T-helper 1 cell treated with Interleukin-12 subunit alpha and Interleukin-12 subunit beta and Interleukin-4 antibody, amounts not matched to agents 30 μg/mL and 1 μg/mL, for 36 hours (primary cell): ENCODE results near the gene STAM2.
"Not testable (repeated sequence)": the region's sequence is repeated elsewhere in the genome, so short reads cannot be mapped to it uniquely, and the experiment has no call there.

Experiments used
- H3K27ac Mint-ChIP-seq: one replicate; pipeline ENCODE4 v1.8.0; 2021; ENCODE audit warnings: mild to moderate bottlenecking, mixed read lengths
- H3K27me3 Mint-ChIP-seq: one replicate; pipeline ENCODE4 v1.8.0; 2021; ENCODE audit warnings: low read depth, mixed read lengths
- H3K36me3 Mint-ChIP-seq: one replicate; pipeline ENCODE4 v1.8.0; 2021; ENCODE audit warnings: low read depth, mixed read lengths
- H3K4me1 Mint-ChIP-seq: one replicate; pipeline ENCODE4 v1.8.0; 2021; ENCODE audit warnings: low read depth, mixed read lengths
- H3K4me3 Mint-ChIP-seq: one replicate; pipeline ENCODE4 v1.8.0; 2021; ENCODE audit warnings: mild to moderate bottlenecking, moderate library complexity, mixed read lengths
- H3K9me3 Mint-ChIP-seq: one replicate; pipeline ENCODE4 v1.8.0; 2021; ENCODE audit warnings: mixed read lengths

STAM2 gene

DNA sequence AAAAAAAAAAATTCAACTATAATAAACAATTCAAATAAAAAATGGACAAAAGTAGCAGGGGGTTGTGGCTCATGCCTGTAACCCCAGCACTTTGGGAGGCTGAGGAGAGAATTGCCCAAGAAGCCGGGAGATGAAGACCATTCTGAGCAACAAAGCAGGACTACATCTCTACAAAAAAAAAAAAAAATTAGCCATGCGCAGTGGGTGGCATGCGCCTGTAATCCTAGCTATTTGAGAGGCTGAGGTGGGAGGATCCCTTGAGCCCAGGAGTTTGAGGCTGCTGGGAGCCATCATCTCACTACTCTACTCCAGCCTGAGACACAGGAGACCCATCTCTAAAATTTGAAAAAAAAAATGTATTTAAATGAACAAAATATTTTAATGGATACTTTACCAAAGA lies 72.3 kb downstream of the STAM2 start:
- no peaks in the 10 kb centered on the region for H3K36me3 Mint-ChIP-seq
- H3K27me3 Mint-ChIP-seq, result peaks cover 28% of the 10 kb centered on the region
- H3K4me3 Mint-ChIP-seq, result no peak overlapping the region
- no peak overlapping the region for H3K27ac Mint-ChIP-seq
- peaks cover 7% of the 10 kb centered on the region for H3K4me1 Mint-ChIP-seq
- no peaks in the 10 kb centered on the region for H3K9me3 Mint-ChIP-seq

DNA sequence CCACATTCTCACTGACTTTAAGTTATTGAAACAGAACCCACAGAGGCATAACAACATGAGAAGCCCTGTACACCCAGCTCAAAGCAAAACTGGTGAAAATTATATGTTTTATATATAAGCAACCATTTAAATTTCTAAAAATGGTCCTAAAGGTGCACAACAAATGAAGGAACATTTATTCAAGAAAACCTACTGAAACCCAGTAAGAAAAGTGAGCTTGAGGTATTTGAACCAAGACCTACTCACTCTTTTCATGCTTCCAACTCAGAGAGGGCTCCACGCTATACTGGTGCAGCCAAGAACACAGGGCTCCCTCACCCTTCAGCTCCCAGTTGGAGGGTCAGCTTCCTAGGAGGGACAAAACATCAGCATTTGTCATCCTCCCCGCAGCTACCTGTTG lies 74.6 kb downstream of the STAM2 start:
- peaks cover 16% of the 10 kb centered on the region for H3K4me1 Mint-ChIP-seq
- H3K36me3 Mint-ChIP-seq, result no peaks in the 10 kb centered on the region
- no peak overlapping the region for H3K27ac Mint-ChIP-seq
- H3K4me3 Mint-ChIP-seq, result no peak overlapping the region
- peaks cover 47% of the 10 kb centered on the region for H3K27me3 Mint-ChIP-seq
- no peaks in the 10 kb centered on the region for H3K9me3 Mint-ChIP-seq

DNA sequence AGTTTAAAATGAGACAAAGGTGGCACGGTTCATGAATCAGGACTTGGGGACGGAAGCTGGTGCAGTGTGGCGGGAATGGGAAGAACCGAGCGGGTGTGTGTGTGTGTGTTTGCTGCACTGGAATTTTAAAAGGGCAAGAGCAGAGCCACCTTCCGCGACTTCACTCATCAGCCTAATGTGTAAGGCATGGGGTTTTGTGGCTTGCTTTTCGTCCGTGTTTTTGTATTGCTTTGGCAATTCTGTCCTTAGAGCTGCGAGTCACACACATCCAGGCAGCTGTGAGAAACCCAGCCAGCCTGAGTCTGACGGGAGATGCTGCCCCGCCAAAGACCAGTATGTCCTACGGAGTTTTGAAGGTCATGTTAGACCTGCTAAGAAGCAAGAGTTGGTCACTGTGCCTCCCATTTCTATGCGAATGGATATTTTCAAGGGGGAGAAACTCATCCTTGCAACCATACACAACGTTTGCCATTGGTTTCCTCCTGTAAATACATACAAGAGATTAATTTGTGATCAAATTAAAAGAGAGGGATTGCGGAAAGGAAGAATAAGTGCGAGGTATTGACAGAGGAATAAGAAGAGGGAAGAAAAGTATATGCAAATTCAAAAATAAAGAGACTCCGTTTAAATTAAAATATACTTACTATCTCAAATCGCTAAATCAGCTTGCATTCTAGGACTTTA lies 76.1 kb downstream of the STAM2 start:
- H3K9me3 Mint-ChIP-seq, result no peaks in the 10 kb centered on the region

DNA sequence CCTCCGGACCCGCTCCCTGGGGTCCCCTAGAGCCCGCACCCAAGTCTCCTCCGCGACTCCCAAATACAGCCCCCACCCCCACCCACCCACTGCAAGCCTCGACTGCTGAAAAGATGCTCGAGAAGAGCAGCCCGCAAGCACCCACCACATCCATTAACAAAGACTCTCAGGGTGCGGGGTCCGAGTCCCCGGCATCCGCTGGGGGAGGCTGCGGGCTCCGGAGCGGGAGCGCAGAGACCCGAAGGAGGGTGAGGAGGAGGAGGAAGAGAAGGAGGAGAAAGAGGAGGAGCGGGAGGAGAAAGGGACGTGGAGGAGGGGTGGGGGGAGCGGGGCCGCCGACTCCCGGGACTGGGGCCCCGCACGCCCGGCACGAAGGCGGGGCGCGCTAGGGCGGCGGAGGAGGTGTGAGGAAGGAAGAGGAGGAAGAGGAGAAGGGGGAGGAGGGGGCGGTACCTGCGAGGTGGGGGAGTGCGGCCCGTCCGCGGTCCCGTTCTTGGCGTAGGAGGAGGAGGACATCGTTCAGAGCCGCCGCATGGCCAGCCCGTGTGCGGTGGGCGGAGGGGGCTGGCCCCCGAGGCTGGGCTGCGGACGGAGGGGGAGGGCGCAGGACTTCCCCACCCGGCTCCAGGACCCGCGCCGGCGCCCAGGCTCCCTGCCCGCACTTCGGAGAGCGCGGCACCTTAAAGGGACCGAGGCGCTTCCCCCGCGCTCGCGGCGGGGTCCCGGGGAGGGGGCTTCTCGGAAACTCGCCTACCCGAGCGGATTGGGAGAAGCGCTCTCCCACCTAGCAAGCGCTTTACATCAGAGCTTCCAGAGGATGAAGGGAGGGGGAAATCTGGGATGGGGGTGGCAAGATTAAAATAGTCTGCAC lies 76.8 kb downstream of the STAM2 start, which contains the start of gene CACNB4:
Gene CACNB4 (minus strand): TSS at position 549 of the 871 bp plus-strand sequence.
- Mint-ChIP-seq H3K27ac (no peak within 1 kb of the TSS), H3K36me3 (no peaks in the 10 kb centered on the region), H3K27me3 (peaks cover 62% of the 10 kb centered on the region), H3K4me3 (peak within 1 kb of the TSS; percentile 84), H3K9me3 (no peaks in the 10 kb centered on the region), H3K4me1 (peaks cover 16% of the 10 kb centered on the region)

More for the DNA sequence above, 76.1 kb downstream of the STAM2 start:
- H3K4me3 Mint-ChIP-seq, result peak overlapping the region; percentile 84
- H3K27me3 Mint-ChIP-seq, result peaks cover 56% of the 10 kb centered on the region
- peaks cover 16% of the 10 kb centered on the region for H3K4me1 Mint-ChIP-seq
- H3K27ac Mint-ChIP-seq, result no peak overlapping the region
- no peaks in the 10 kb centered on the region for H3K36me3 Mint-ChIP-seq

DNA sequence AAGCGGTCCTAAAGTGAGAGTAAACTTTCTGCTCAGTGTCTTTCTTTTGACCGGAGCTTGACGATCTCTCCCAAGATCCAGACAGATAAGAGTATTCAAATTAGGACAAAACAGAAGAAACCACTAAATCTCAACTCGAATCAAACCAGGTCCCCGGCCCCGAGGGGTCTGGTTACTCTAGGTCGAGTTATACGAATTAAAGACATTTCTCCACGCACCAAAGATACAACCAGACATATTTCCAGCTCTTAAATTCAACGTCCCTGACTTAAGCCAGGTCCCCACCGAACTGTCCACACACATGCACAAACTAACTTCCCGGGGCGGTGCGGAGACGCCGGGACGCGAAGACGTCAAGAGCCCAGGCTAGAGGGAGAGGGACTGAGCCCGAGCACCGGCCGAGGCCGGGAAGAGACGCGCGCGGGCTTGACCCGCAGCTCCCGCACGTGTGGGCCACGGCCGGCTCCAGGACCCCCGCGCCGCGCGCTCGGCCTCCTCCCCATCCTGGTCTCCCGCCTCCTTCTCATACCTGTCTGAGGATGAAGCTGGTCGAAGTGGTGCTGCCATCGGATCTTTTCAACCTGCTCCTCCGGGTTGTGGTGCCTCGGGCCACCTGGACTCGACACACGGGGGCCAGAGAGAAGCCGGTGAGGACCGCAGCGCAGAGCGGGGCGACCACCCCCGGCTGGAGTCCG lies 77.6 kb downstream of the STAM2 start:
- Mint-ChIP-seq H3K27me3 (peaks cover 62% of the 10 kb centered on the region), H3K4me1 (peaks cover 16% of the 10 kb centered on the region), H3K9me3 (no peaks in the 10 kb centered on the region), H3K36me3 (no peaks in the 10 kb centered on the region), H3K27ac (no peak overlapping the region), H3K4me3 (peak overlapping the region; percentile 73)

DNA sequence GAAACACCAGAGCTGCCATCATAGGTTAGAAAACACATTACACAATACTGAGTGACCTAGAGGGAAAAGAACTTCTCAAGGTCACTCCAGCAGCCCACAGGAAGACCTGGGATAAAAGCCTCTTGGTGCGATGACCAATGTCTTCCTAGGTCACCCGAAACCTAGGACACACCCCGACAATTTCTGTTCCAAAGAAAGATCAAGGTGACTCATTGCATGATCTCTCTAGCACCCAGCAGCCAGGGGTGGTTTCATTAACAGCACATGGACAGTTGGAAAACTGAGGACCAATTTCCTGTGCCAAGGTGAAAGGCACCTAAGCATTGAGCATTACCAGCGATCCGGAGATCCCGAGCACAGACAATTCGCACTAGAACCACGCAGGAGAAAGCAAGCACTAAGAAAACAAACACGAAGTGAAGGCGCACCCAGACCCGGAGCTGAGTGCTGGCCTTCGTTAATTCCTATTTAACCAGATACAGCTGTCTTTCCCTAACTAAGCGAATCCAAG lies 78.2 kb downstream of the STAM2 start:
- Mint-ChIP-seq H3K27me3 (peaks cover 57% of the 10 kb centered on the region), H3K9me3 (no peaks in the 10 kb centered on the region), H3K4me1 (peaks cover 16% of the 10 kb centered on the region), H3K27ac (no peak overlapping the region), H3K4me3 (peak overlapping the region; percentile 73), H3K36me3 (no peaks in the 10 kb centered on the region)

DNA sequence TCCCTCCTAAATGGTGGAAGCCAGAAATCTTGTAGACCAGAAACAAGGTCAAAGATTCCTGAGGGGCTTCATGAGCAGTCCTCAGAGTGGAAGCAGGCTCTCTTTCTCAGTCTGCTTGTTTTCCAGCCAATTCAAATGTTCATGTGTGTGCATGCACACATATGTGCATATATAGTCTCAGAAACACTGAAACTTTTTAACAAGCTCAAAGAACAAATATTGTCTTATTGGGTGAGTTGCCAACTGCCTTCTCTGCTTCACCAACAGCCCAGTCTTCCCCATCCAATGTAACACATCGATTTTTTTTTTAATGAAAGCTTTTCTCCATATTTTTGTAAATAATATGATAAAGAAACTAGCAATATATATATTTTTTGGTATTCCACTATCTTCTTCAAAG lies 80.4 kb downstream of the STAM2 start:
- H3K36me3 Mint-ChIP-seq, result no peaks in the 10 kb centered on the region
- no peaks in the 10 kb centered on the region for H3K9me3 Mint-ChIP-seq
- no peak overlapping the region for H3K27ac Mint-ChIP-seq
- peaks cover 16% of the 10 kb centered on the region for H3K4me1 Mint-ChIP-seq
- H3K4me3 Mint-ChIP-seq, result no peak overlapping the region
- H3K27me3 Mint-ChIP-seq, result peaks cover 46% of the 10 kb centered on the region

DNA sequence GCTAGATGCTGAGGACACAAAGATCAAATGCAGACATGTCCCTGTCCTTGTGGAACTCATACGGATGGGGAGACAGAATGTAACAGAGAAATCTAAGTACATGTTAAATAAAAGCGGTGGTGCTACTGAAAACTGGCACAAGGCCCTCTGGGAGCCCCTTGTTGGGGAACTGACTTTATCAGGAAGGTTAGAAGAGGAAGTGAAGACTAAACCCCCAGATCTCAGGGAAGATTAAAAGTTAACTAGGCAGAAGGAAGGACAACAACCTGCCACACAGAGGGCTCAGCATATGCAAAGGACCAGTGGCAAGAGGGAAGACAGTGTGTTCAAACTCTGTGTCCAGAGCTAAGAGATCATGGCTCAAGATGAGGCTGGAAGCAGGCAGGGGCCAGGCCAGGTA lies 81.5 kb downstream of the STAM2 start:
- no peak overlapping the region for H3K4me3 Mint-ChIP-seq
- H3K9me3 Mint-ChIP-seq, result no peaks in the 10 kb centered on the region
- H3K27me3 Mint-ChIP-seq, result peaks cover 35% of the 10 kb centered on the region

DNA sequence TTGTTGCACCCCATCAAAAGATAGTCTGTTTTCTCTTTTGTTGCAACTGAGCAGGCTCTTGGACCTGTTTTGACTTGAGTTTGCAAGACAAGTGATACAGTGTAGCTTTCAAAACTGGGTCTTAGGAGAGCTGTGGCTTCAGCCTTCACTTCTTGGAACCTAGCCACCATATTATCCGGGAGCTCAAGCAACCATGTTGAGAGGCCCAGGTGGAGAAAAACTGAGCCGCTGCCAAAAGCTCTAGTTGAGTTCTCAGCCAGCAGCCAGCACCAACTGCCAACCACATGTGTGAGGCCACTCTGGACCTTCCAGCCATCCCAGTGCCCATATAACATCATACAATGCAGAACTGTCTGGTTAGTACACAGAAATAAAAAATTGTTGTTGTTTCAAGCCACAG lies 82.1 kb downstream of the STAM2 start:
- Mint-ChIP-seq H3K4me1 (peaks cover 9% of the 10 kb centered on the region), H3K27ac (no peak overlapping the region), H3K4me3 (no peak overlapping the region), H3K27me3 (peaks cover 35% of the 10 kb centered on the region), H3K9me3 (no peaks in the 10 kb centered on the region), H3K36me3 (no peaks in the 10 kb centered on the region)

More for the DNA sequence above, 81.5 kb downstream of the STAM2 start:
- Mint-ChIP-seq H3K36me3 (no peaks in the 10 kb centered on the region), H3K27ac (no peak overlapping the region), H3K4me1 (peaks cover 9% of the 10 kb centered on the region)

DNA sequence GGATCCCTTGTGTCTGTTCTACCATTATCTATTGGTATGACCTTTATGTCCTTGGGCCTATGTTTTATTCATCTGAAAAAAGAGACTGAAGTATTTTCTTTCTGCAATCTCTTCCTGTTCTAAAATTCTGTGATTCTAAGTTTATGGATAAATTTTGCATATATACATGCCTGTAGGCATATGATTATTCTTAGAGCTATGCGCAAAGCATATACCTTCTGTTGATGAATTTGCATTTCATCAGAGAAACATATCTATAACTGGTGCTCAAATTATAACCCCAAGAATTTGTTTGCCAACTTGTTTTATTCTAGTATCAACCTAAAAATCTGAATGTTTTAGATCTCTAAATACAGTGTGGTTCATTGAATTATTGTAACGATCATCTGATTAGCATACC lies 83.5 kb downstream of the STAM2 start:
- Mint-ChIP-seq H3K9me3 (no peaks in the 10 kb centered on the region), H3K36me3 (no peaks in the 10 kb centered on the region), H3K27me3 (peaks cover 29% of the 10 kb centered on the region), H3K4me3 (no peak overlapping the region), H3K27ac (no peak overlapping the region), H3K4me1 (peaks cover 1% of the 10 kb centered on the region)

DNA sequence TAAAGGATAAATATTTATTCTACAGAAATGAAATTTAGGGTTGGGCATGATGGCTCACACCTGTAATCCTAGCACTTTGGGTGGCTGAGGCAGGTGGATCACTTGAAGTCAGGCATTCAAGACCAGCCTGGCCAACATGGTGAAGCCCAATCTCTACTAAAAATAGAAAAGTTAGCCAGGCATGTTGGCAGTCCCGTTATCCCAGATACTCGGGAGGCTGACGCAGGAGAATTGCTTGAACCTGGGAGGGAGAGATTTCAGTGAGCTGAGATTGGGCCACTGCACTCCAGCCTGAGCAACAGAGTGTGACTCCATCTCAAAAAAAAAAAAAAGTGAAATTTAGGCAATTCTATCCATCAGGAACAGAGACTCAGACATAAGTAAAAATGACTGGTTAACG lies 84.8 kb downstream of the STAM2 start:
- H3K36me3 Mint-ChIP-seq, H3K4me3 Mint-ChIP-seq, H3K4me1 Mint-ChIP-seq, H3K27ac Mint-ChIP-seq, H3K9me3 Mint-ChIP-seq: not testable (repeated sequence)
- peaks cover 20% of the 10 kb centered on the region for H3K27me3 Mint-ChIP-seq

DNA sequence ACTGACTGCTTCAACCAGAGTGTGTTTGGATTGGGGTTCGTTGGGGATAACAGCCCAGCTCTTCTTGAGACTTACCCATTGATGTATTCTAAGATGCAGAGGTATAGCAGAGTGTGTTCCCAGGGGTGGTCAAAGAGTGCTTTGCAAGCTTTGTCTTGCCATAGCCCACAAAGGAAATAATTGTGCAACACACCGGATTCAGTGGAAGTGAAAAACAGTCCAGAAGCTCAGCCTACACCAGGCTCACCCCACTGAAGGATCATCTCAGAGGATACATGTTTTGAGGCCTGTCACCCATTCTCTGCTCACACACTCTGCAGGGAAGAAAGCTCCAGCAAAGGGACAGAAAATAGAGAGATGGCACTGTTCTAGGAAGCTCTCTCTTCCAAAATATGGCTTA lies 86.3 kb downstream of the STAM2 start:
- H3K4me1 Mint-ChIP-seq, result no peaks in the 10 kb centered on the region
- no peak overlapping the region for H3K27ac Mint-ChIP-seq
- H3K27me3 Mint-ChIP-seq, result peaks cover 12% of the 10 kb centered on the region
- H3K36me3 Mint-ChIP-seq, result no peaks in the 10 kb centered on the region
- H3K9me3 Mint-ChIP-seq, result no peaks in the 10 kb centered on the region
- H3K4me3 Mint-ChIP-seq, result no peak overlapping the region

DNA sequence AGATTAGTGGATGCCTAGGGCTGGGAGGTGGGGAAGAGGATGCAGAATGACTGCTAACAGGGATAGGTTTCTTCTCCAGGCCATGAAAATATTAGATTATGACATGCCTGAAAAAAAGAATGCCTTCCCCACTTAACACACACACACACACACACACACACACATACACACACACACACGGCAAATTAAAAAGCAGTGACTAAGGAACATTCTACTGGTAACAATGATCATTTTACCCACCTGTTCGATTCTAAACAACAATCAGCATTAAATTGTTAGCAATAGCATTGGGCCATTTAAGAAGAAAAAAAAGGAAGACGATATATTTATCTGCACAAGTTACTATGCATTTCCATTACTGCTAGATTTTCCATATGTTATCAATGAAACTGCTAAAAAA lies 87.6 kb downstream of the STAM2 start:
- no peaks in the 10 kb centered on the region for H3K9me3 Mint-ChIP-seq
- no peaks in the 10 kb centered on the region for H3K4me1 Mint-ChIP-seq
- no peaks in the 10 kb centered on the region for H3K36me3 Mint-ChIP-seq
- no peak overlapping the region for H3K27ac Mint-ChIP-seq
- H3K4me3 Mint-ChIP-seq, result no peak overlapping the region
- H3K27me3 Mint-ChIP-seq, result peaks cover 7% of the 10 kb centered on the region

DNA sequence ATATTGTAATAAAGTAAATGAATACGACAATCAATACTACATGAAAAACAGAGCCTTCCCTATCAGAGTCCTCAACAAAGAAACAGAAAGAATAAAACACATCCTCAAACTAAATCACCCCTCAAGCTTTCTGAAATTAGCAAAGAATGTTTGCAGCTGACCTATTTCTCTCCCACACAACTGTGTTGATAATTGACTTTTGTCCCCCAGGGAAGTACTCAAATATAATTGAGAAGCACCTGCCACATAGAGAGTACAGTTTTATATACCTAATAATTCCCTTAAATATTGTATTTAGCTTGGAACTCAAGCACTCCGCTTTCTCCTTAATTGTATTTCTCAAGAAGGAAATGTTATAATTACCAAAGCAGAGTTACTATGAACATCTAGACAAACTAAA lies 89.3 kb downstream of the STAM2 start:
- no peak overlapping the region for H3K27ac Mint-ChIP-seq
- H3K36me3 Mint-ChIP-seq, result no peaks in the 10 kb centered on the region
- no peak overlapping the region for H3K4me3 Mint-ChIP-seq
- peaks cover 7% of the 10 kb centered on the region for H3K27me3 Mint-ChIP-seq
- H3K4me1 Mint-ChIP-seq, result no peaks in the 10 kb centered on the region
- H3K9me3 Mint-ChIP-seq, result no peaks in the 10 kb centered on the region
